ENCODE measurements around the gene COPS7A. TPM values are rescaled to one million over a fixed set of nuclear protein-coding genes. Genes with fewer than 3 reads are reported as not detected.

The COPS7A gene
- total RNA-seq, 2 donors from 2014 or later, result 43.3 to 69.2 TPM

GRCh38 chr12:6774499-6775062, 50.7 kb downstream of the COPS7A start:
- Histone ChIP-seq H3K4me1 (ENCODE audit: control insufficient read depth, insufficient read depth, low read length) (peaks cover 13% of the 10 kb centered on the region), H3K9me3 (ENCODE audit: control insufficient read depth, low read length) (no peaks in the 10 kb centered on the region), H3K4me3 (ENCODE audit: low read length) (no peak overlapping the region), H3K36me3 (ENCODE audit: control insufficient read depth, insufficient read depth, low read length) (peaks cover 28% of the 10 kb centered on the region), H3K27ac (ENCODE audit: low read depth, low read length) (no peak overlapping the region), H3K9ac (ENCODE audit: extremely low read depth, low read length, poor library complexity, severe bottlenecking) (no peak overlapping the region), H3K27me3 (ENCODE audit: control insufficient read depth, insufficient read depth, low read length, poor library complexity, severe bottlenecking) (peaks cover 17% of the 10 kb centered on the region)
- 92 to 99% methylated on average over 9 to 15 of the region's 15 CpGs for WGBS, 2 experiments (ENCODE audit: insufficient coverage in 1 of 2, insufficient read length in 1 of 2)
- TF ChIP-seq CTCF (conservative IDR thresholded peaks at IDR 0.05), result no peak
- Mint-ChIP-seq H3K27ac (no peak overlapping the region), H3K36me3 (ENCODE audit: low read depth) (peaks cover 49% of the 10 kb centered on the region), H3K4me3 (peak overlapping the region; percentile 20), H3K27me3 (ENCODE audit: insufficient read depth) (peaks cover 79% of the 10 kb centered on the region), H3K4me1 (peaks cover 53% of the 10 kb centered on the region), H3K9me3 (no peaks in the 10 kb centered on the region)
- DNase-seq, result no peak

GRCh38 chr12:6775185-6776174, 51.6 kb downstream of the COPS7A start:
- Histone ChIP-seq H3K9ac (ENCODE audit: extremely low read depth, low read length, poor library complexity, severe bottlenecking) (no peak overlapping the region), H3K27ac (ENCODE audit: low read depth, low read length) (no peak overlapping the region), H3K9me3 (ENCODE audit: control insufficient read depth, low read length) (no peaks in the 10 kb centered on the region), H3K27me3 (ENCODE audit: control insufficient read depth, insufficient read depth, low read length, poor library complexity, severe bottlenecking) (peaks cover 17% of the 10 kb centered on the region), H3K36me3 (ENCODE audit: control insufficient read depth, insufficient read depth, low read length) (peaks cover 20% of the 10 kb centered on the region), H3K4me3 (ENCODE audit: low read length) (no peak overlapping the region), H3K4me1 (ENCODE audit: control insufficient read depth, insufficient read depth, low read length) (peaks cover 13% of the 10 kb centered on the region)
- no peaks in the 10 kb centered on the region for H3K9me3 Mint-ChIP-seq
- H3K4me1 Mint-ChIP-seq, result peaks cover 53% of the 10 kb centered on the region
- DNase-seq, result no peak
- no peak for TF ChIP-seq CTCF (conservative IDR thresholded peaks at IDR 0.05)
- H3K27me3 Mint-ChIP-seq (ENCODE audit: insufficient read depth), result peaks cover 84% of the 10 kb centered on the region
- peaks cover 42% of the 10 kb centered on the region for H3K36me3 Mint-ChIP-seq (ENCODE audit: low read depth)
- 88 to 92% methylated on average over 13 to 16 of the region's 16 CpGs for WGBS, 2 experiments (ENCODE audit: insufficient coverage in 1 of 2, insufficient read length in 1 of 2)
- H3K4me3 Mint-ChIP-seq, result no peak overlapping the region
- H3K27ac Mint-ChIP-seq, result no peak overlapping the region

- peaks cover 13% of the 10 kb centered on the region for H3K4me1 ChIP-seq (ENCODE audit: control insufficient read depth, insufficient read depth, low read length)
- peaks cover 27% of the 10 kb centered on the region for H3K36me3 Mint-ChIP-seq (ENCODE audit: low read depth)
- H3K36me3 ChIP-seq (ENCODE audit: control insufficient read depth, insufficient read depth, low read length), result peaks cover 6% of the 10 kb centered on the region
- H3K9me3 ChIP-seq (ENCODE audit: control insufficient read depth, low read length), result no peaks in the 10 kb centered on the region
- H3K27me3 ChIP-seq (ENCODE audit: control insufficient read depth, insufficient read depth, low read length, poor library complexity, severe bottlenecking), result peaks cover 17% of the 10 kb centered on the region
- no peak overlapping the region for H3K4me3 Mint-ChIP-seq
- H3K4me1 Mint-ChIP-seq, result peaks cover 50% of the 10 kb centered on the region
- WGBS, 2 experiments (ENCODE audit: insufficient coverage in 1 of 2, insufficient read length in 1 of 2), result 87 to 90% methylated on average over 5 of the region's 5 CpGs
- H3K27ac ChIP-seq (ENCODE audit: low read depth, low read length), result no peak overlapping the region
- peaks cover 71% of the 10 kb centered on the region for H3K27me3 Mint-ChIP-seq (ENCODE audit: insufficient read depth)
- H3K4me3 ChIP-seq (ENCODE audit: low read length), result no peak overlapping the region
- H3K9ac ChIP-seq (ENCODE audit: extremely low read depth, low read length, poor library complexity, severe bottlenecking), result no peak overlapping the region
- H3K27ac Mint-ChIP-seq, result no peak overlapping the region
- TF ChIP-seq CTCF (conservative IDR thresholded peaks at IDR 0.05), result no peak
- H3K9me3 Mint-ChIP-seq, result no peaks in the 10 kb centered on the region
- no peak for DNase-seq
These were observed 53.5 kb downstream of the COPS7A start for GRCh38 chr12:6777386-6777785.
